Keratinocyte (primary cell): Measurements from ENCODE around the gene KIFC3.

Experiments used
- EZH2 ChIP-seq: IDR thresholded peaks from one replicate; pipeline ENCODE4 v1.6.1; 2012; ENCODE audit warnings: inconsistent platforms, mild to moderate bottlenecking, low read length, moderate library complexity
- TF ChIP-seq, protein P1 (sequence below), 3 experiments: IDR thresholded peaks in 1 of 3; conservative IDR thresholded peaks in 1 of 3; optimal IDR thresholded peaks in 1 of 3; 2 replicates in 2 of 3; 3 replicates in 1 of 3; pipeline versions ENCODE3 to v1.5.1; 2011; ENCODE audit warnings: low read length in 3 of 3, mild to moderate bottlenecking in 3 of 3, moderate library complexity in 2 of 3, control low read depth in 1 of 3, inconsistent platforms in 1 of 3; ENCODE audit not compliant: insufficient read depth in 2 of 3; ENCODE audit errors: extremely low read depth in 1 of 3

- TF ChIP-seq, protein P1, sequence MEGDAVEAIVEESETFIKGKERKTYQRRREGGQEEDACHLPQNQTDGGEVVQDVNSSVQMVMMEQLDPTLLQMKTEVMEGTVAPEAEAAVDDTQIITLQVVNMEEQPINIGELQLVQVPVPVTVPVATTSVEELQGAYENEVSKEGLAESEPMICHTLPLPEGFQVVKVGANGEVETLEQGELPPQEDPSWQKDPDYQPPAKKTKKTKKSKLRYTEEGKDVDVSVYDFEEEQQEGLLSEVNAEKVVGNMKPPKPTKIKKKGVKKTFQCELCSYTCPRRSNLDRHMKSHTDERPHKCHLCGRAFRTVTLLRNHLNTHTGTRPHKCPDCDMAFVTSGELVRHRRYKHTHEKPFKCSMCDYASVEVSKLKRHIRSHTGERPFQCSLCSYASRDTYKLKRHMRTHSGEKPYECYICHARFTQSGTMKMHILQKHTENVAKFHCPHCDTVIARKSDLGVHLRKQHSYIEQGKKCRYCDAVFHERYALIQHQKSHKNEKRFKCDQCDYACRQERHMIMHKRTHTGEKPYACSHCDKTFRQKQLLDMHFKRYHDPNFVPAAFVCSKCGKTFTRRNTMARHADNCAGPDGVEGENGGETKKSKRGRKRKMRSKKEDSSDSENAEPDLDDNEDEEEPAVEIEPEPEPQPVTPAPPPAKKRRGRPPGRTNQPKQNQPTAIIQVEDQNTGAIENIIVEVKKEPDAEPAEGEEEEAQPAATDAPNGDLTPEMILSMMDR (optimal IDR thresholded peaks at IDR 0.05 in 1 of 3, IDR thresholded peaks at IDR 0.05 in 1 of 3, conservative IDR thresholded peaks at IDR 0.05 in 1 of 3; ENCODE audit: extremely low read depth in 1 of 3, insufficient read depth in 2 of 3, low read length in 3 of 3), result no peak
- no peak for TF ChIP-seq EZH2
Observed at GRCh38 chr16:57825298-57826044, 23.2 kb upstream of the KIFC3 start.
